Stomach (tissue), 4 donors: Measurements from ENCODE around the gene B4GALT6.

Experiments
- POLR2A ChIP-seq, 4 donors: fragments of 450-650 bp; IDR thresholded peaks; one replicate each; pipeline ENCODE4 v1.6.1; 2016; ENCODE audit warnings: antibody characterized with exemption in 4 of 4, control low read depth in 2 of 4, mild to moderate bottlenecking in 1 of 4, moderate library complexity in 1 of 4
- POLR2AphosphoS5 ChIP-seq, 3 donors: sonication (generic); formaldehyde crosslinking; IDR thresholded peaks; one replicate each; pipeline ENCODE4 v1.6.1; 2016; ENCODE audit warnings: antibody characterized with exemption in 3 of 3
- TF ChIP-seq, protein P1 (sequence below), 7 experiments: fragments of 450-650 bp in 4 of 7; fragments of 200-600 bp in 3 of 7; sonication (generic) in 3 of 7; IDR thresholded peaks; one replicate each; pipeline ENCODE4 v1.5.1; 2016 to 2019; ENCODE audit warnings: antibody characterized with exemption in 7 of 7, control low read depth in 2 of 7, mild to moderate bottlenecking in 1 of 7

DNA sequence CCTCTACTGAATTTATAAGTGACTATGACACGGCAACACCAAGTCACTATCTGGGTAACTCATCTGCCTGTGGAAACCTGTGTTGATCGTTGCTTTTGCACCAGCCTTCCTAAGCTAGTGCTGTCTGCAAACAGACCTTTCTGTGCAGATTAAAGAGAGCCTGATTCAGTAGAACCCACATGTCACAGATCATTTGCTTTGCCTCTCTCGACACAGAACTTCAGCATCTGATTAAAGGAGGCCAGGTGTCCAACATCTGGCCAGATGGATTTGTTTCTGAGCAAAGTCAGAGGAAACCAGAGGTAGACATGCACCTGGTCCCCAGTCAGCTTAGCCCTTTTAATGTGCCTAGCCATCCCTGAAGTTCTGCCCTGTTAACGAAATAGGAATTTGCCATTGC lies 107.7 kb downstream of the B4GALT6 start:
- TF ChIP-seq, protein P1, sequence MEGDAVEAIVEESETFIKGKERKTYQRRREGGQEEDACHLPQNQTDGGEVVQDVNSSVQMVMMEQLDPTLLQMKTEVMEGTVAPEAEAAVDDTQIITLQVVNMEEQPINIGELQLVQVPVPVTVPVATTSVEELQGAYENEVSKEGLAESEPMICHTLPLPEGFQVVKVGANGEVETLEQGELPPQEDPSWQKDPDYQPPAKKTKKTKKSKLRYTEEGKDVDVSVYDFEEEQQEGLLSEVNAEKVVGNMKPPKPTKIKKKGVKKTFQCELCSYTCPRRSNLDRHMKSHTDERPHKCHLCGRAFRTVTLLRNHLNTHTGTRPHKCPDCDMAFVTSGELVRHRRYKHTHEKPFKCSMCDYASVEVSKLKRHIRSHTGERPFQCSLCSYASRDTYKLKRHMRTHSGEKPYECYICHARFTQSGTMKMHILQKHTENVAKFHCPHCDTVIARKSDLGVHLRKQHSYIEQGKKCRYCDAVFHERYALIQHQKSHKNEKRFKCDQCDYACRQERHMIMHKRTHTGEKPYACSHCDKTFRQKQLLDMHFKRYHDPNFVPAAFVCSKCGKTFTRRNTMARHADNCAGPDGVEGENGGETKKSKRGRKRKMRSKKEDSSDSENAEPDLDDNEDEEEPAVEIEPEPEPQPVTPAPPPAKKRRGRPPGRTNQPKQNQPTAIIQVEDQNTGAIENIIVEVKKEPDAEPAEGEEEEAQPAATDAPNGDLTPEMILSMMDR (IDR thresholded peaks at IDR 0.05) = no peak
- TF ChIP-seq POLR2A (IDR thresholded peaks at IDR 0.05) (no peak), POLR2AphosphoS5 (IDR thresholded peaks at IDR 0.05) (no peak)
